HG03060 (cell line): ENCODE results near the gene ATXN1.

Experiments used
- ATAC-seq: cut with Tn5 transposase; IDR thresholded peaks from one replicate; pipeline ENCODE4 v1.9.1; 2021; ENCODE audit warnings: low read depth, moderate number of reproducible peaks; ENCODE audit not compliant: unreplicated experiment

Gene ATXN1

GRCh38 chr6:16749516-16750485 is 11.5 kb downstream of the ATXN1 start:
- no peak for ATAC-seq

- no peak for ATAC-seq
Observed at GRCh38 chr6:16748025-16748319, 13.3 kb downstream of the ATXN1 start.

GRCh38 chr6:16747232-16748024 is 13.8 kb downstream of the ATXN1 start:
- ATAC-seq: no peak

GRCh38 chr6:16746812-16747211 is 14.4 kb downstream of the ATXN1 start:
- no peak for ATAC-seq

- no peak for ATAC-seq
Observed at GRCh38 chr6:16746401-16746800, 14.9 kb downstream of the ATXN1 start.

GRCh38 chr6:16743664-16744210 is 17.5 kb downstream of the ATXN1 start:
- ATAC-seq: no peak

GRCh38 chr6:16742116-16742515 is 19.1 kb downstream of the ATXN1 start:
- ATAC-seq: no peak

GRCh38 chr6:16741112-16742016 is 19.9 kb downstream of the ATXN1 start:
- ATAC-seq: no peak

- no peak for ATAC-seq
Observed at GRCh38 chr6:16740097-16740496, 21.2 kb downstream of the ATXN1 start.

GRCh38 chr6:16739329-16739801 is 21.9 kb downstream of the ATXN1 start:
- ATAC-seq: no peak

GRCh38 chr6:16737925-16738324 is 23.3 kb downstream of the ATXN1 start:
- ATAC-seq: no peak

GRCh38 chr6:16736856-16737775 is 24.1 kb downstream of the ATXN1 start:
- ATAC-seq: no peak

- no peak for ATAC-seq
Observed at GRCh38 chr6:16735014-16735413, 26.2 kb downstream of the ATXN1 start.

- no peak for ATAC-seq
Observed at GRCh38 chr6:16733085-16733484, 28.2 kb downstream of the ATXN1 start.

GRCh38 chr6:16731478-16732051 is 29.7 kb downstream of the ATXN1 start:
- peak; percentile 97 for ATAC-seq

- no peak for ATAC-seq
Observed at GRCh38 chr6:16730738-16731477, 30.4 kb downstream of the ATXN1 start.

- no peak for ATAC-seq
Observed at GRCh38 chr6:16729744-16730143, 31.5 kb downstream of the ATXN1 start.

GRCh38 chr6:16729183-16729691 is 32.0 kb downstream of the ATXN1 start:
- ATAC-seq: no peak
